Common myeloid progenitor, CD34-positive (primary cell): ENCODE results near the gene SRSF9.
A peak's percentile ranks its signal among the peaks of the same experiment; 100 is the strongest.

Source experiments
- CTCF ChIA-PET: fragments of 350-600 bp; sonication (Branson Sonifier 250); formaldehyde crosslinking; loops from one replicate; lab custom pipeline; 2021; ENCODE audit warnings: antibody characterized with exemption; lab: Charles Lee
- POLR2A ChIA-PET: fragments of 350-600 bp; sonication (Branson Sonifier 250); formaldehyde crosslinking; loops from one replicate; lab custom pipeline; 2021; ENCODE audit warnings: antibody characterized with exemption; lab: Charles Lee
- DNase-seq, 3 donors: peaks; one replicate each; pipeline versions ENCODE4 v3.0.0 to v3.0.0-alpha.2; 2013
- H3K27ac ChIP-seq, 2 experiments: 1 replicate in 1 of 2; 2 replicates in 1 of 2; pipeline ENCODE4 v1.7.0; 2013; ENCODE audit warnings: inconsistent platforms in 2 of 2, low read length in 2 of 2, mild to moderate bottlenecking in 2 of 2, low read depth in 1 of 2, moderate library complexity in 1 of 2; ENCODE audit not compliant: severe bottlenecking in 2 of 2, insufficient read depth in 1 of 2, poor library complexity in 1 of 2
- H3K27me3 ChIP-seq, 5 experiments: replicated peaks in 2 of 5; 1 replicate in 3 of 5; 2 replicates in 2 of 5; pipeline versions ENCODE4 v1.6.1 to v1.7.0; 2013; ENCODE audit warnings: low read length in 4 of 5, mild to moderate bottlenecking in 2 of 5, moderate library complexity in 2 of 5, inconsistent platforms in 1 of 5; ENCODE audit not compliant: insufficient read depth in 5 of 5, control insufficient read depth in 4 of 5
- H3K36me3 ChIP-seq, 4 experiments: 1 replicate in 2 of 4; 2 replicates in 2 of 4; pipeline versions ENCODE4 v1.6.1 to v1.7.0; 2013; ENCODE audit warnings: low read length in 3 of 4, control low read depth in 1 of 4, mild to moderate bottlenecking in 1 of 4; ENCODE audit not compliant: control insufficient read depth in 4 of 4, insufficient read depth in 4 of 4
- H3K4me1 ChIP-seq, 4 experiments: 1 replicate in 3 of 4; 2 replicates in 1 of 4; pipeline versions ENCODE4 v1.6.1 to v1.7.1; 2013; ENCODE audit warnings: low read length in 3 of 4, mild to moderate bottlenecking in 3 of 4, control low read depth in 1 of 4, inconsistent platforms in 1 of 4, moderate library complexity in 1 of 4; ENCODE audit not compliant: control insufficient read depth in 4 of 4, insufficient read depth in 4 of 4; ENCODE audit errors: control extremely low read depth in 1 of 4
- H3K4me3 ChIP-seq, 7 experiments: 1 replicate in 4 of 7; 2 replicates in 3 of 7; pipeline versions ENCODE4 v1.5.1 to v1.7.0; 2013; ENCODE audit warnings: mild to moderate bottlenecking in 7 of 7, low read length in 6 of 7, moderate library complexity in 6 of 7, inconsistent platforms in 2 of 7, low read depth in 2 of 7, control low read depth in 1 of 7; ENCODE audit not compliant: insufficient read depth in 4 of 7, control insufficient read depth in 1 of 7; ENCODE audit errors: extremely low read depth in 1 of 7
- H3K9me3 ChIP-seq, 5 experiments: 1 replicate in 4 of 5; 2 replicates in 1 of 5; pipeline versions ENCODE4 v1.6.1 to v1.7.1; 2013; ENCODE audit warnings: low read length in 4 of 5, mild to moderate bottlenecking in 2 of 5, inconsistent platforms in 1 of 5, low read depth in 1 of 5, moderate library complexity in 1 of 5; ENCODE audit not compliant: control insufficient read depth in 4 of 5, insufficient read depth in 2 of 5; ENCODE audit errors: control extremely low read depth in 1 of 5
- WGBS: methylation state at CpG from one replicate; pipeline ENCODE4 v1.1.5; 2013; ENCODE audit not compliant: insufficient coverage; 5-methylcytosine and 5-hydroxymethylcytosine counted together

The SRSF9 gene

GRCh38 chr12:120485961-120486881, 16.7 kb upstream of the SRSF9 start:
- no peaks in the 10 kb centered on the region for H3K9me3 ChIP-seq
- H3K36me3 ChIP-seq: peaks cover 0 to 10% (median 3%) of the 10 kb centered on the region in 4 experiments
- WGBS: 100% methylated on average over 3 of the region's 7 CpGs
- no peaks in the 10 kb centered on the region for H3K27me3 ChIP-seq
- H3K4me3 ChIP-seq: no peak overlapping the region
- ChIA-PET CTCF (interaction anchor here (0.8 to 1.5 kb wide), 3 partner anchors 9 to 46 kb away, joined by 3 to 4 read pairs (median 4); no protein-coding TSS in a partner anchor), POLR2A (no interaction called here)
- DNase-seq: no peak
- peaks cover 0 to 4% (median 1%) of the 10 kb centered on the region in 4 experiments for H3K4me1 ChIP-seq
- H3K27ac ChIP-seq: no peak overlapping the region

- ChIA-PET CTCF (interaction anchor here (0.8 to 6.5 kb wide), 4 partner anchors 11 to 19 kb away, joined by 3 to 57 read pairs (median 3); partner anchors contain the start of gene SRSF9), POLR2A (interaction anchor here (0.7 kb wide), 2 partner anchors 282 to 609 kb away, joined by 3 to 4 read pairs; no protein-coding TSS in a partner anchor)
- Histone ChIP-seq H3K4me3 (no peak overlapping the region), H3K4me1 (peaks cover 0 to 6% (median 1%) of the 10 kb centered on the region in 4 experiments), H3K27me3 (no peaks in the 10 kb centered on the region), H3K36me3 (peaks cover 0 to 2% (median 0%) of the 10 kb centered on the region in 4 experiments), H3K27ac (peak overlapping the region in 1 of 2 experiments; percentile 56), H3K9me3 (no peaks in the 10 kb centered on the region)
- WGBS: 100% methylated on average over 1 of the region's 1 CpG
- DNase-seq: peak in 1 of 3 donors; percentile 13
Measured at GRCh38 chr12:120483621-120484020, 14.1 kb upstream of the SRSF9 start.

- Histone ChIP-seq H3K4me1 (peaks cover 0 to 9% (median 4%) of the 10 kb centered on the region in 4 experiments), H3K4me3 (no peak overlapping the region), H3K36me3 (peaks cover 0 to 2% (median 0%) of the 10 kb centered on the region in 4 experiments), H3K9me3 (no peaks in the 10 kb centered on the region), H3K27ac (no peak overlapping the region), H3K27me3 (no peaks in the 10 kb centered on the region)
- ChIA-PET POLR2A (interaction anchor here (0.6 kb wide), 1 partner anchor 15 kb away, joined by 7 read pairs; the partner anchor contains the start of gene DYNLL1), CTCF (interaction anchor here (1.6 to 6.5 kb wide), 3 partner anchors 9 to 12 kb away, joined by 5 to 57 read pairs (median 8); partner anchors contain the start of gene SRSF9)
- 96% methylated on average over 4 of the region's 9 CpGs for WGBS
- DNase-seq: peak in 2 of 3 donors; percentile 34 to 54
Measured at GRCh38 chr12:120481022-120481767, 11.6 kb upstream of the SRSF9 start.

- 100% methylated on average over 1 of the region's 1 CpG for WGBS
- CTCF ChIA-PET: interaction anchor here (0.9 to 6.5 kb wide), 4 partner anchors 10 to 22 kb away, joined by 3 to 57 read pairs (median 6); partner anchors contain the start of gene SRSF9
- H3K27ac ChIP-seq: no peak overlapping the region
Measured at GRCh38 chr12:120480211-120480610, 10.7 kb upstream of the SRSF9 start.

GRCh38 chr12:120479458-120479857, 9.9 kb upstream of the SRSF9 start:
- Histone ChIP-seq H3K4me1 (peaks cover 0 to 22% (median 10%) of the 10 kb centered on the region in 4 experiments), H3K9me3 (no peaks in the 10 kb centered on the region), H3K27ac (no peak overlapping the region), H3K4me3 (no peak overlapping the region), H3K36me3 (peaks cover 0 to 2% (median 0%) of the 10 kb centered on the region in 4 experiments), H3K27me3 (no peaks in the 10 kb centered on the region)
- no peak for DNase-seq
- CTCF ChIA-PET: interaction anchor here (0.5 to 6.5 kb wide), 6 partner anchors 10 to 237 kb away, joined by 3 to 57 read pairs (median 5); partner anchors contain the start of gene SRSF9
- POLR2A ChIA-PET: no interaction called here
- 100% methylated on average over 1 of the region's 1 CpG for WGBS

More at GRCh38 chr12:120480211-120480610, 10.7 kb upstream of the SRSF9 start:
- Histone ChIP-seq H3K4me1 (peaks cover 0 to 16% (median 6%) of the 10 kb centered on the region in 4 experiments), H3K4me3 (no peak overlapping the region), H3K27me3 (no peaks in the 10 kb centered on the region), H3K9me3 (no peaks in the 10 kb centered on the region), H3K36me3 (peaks cover 0 to 2% (median 0%) of the 10 kb centered on the region in 4 experiments)
- POLR2A ChIA-PET: no interaction called here
- no peak for DNase-seq

- H3K27me3 ChIP-seq: no peaks in the 10 kb centered on the region
- ChIA-PET CTCF (interaction anchor here (0.7 to 27.3 kb wide), 5 partner anchors 9 to 30 kb away, joined by 3 to 545 read pairs (median 8); partner anchors contain the start of genes COX6A1, DYNLL1, GATC and TRIAP1), POLR2A (interaction anchor here (0.6 kb wide), 1 partner anchor 81 kb away, joined by 4 read pairs; no protein-coding TSS in a partner anchor)
- no peak overlapping the region for H3K4me3 ChIP-seq
- H3K27ac ChIP-seq: no peak overlapping the region
- peaks cover 0 to 29% (median 9%) of the 10 kb centered on the region in 4 experiments for H3K4me1 ChIP-seq
- WGBS: no CpG with 5 or more reads among the region's 1 CpG
- H3K36me3 ChIP-seq: no peaks in the 10 kb centered on the region
- no peak for DNase-seq
- no peaks in the 10 kb centered on the region for H3K9me3 ChIP-seq
Measured at GRCh38 chr12:120475643-120476042, 6.1 kb upstream of the SRSF9 start.
